HG03439 (cell line): ENCODE results near the gene COL23A1.
"Not testable (repeated sequence)": the region's sequence is repeated elsewhere in the genome, so short reads cannot be mapped to it uniquely, and the experiment has no call there.

Source experiments
- ATAC-seq: cut with Tn5 transposase; IDR thresholded peaks from one replicate; pipeline ENCODE4 v1.9.1; 2021; ENCODE audit warnings: mild to moderate bottlenecking, moderate library complexity; ENCODE audit not compliant: unreplicated experiment

Gene COL23A1

DNA sequence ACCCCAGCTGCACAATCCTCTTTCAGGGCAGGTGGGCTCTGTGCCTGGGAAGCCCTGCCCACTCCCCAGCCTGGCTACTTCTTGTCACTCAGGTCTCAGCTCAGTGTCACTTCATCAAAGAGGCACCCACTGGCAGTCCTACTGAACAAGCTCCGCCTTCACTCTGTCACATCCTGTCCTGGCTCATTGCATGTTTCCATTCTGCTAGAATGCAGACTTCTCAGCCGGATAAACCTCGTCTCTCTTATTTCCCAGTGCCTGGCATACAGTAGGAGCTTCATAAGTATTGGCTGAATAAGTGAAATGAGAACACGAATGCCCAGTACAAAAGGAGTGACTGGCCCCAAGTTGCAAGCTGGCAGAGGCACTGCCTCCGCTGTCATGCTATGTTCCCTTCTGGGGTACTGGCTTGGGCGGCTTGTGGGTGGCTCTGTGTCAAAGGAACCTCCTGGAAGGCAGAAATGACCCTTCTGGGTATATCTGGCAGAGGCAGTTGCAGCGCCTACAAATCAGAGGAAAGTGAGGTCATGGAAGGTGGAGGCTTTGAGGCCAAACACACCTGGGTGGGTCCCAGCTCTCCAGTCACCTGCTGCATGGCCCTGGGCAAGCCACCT lies 259.3 kb downstream of the COL23A1 start:
- no peak for ATAC-seq

DNA sequence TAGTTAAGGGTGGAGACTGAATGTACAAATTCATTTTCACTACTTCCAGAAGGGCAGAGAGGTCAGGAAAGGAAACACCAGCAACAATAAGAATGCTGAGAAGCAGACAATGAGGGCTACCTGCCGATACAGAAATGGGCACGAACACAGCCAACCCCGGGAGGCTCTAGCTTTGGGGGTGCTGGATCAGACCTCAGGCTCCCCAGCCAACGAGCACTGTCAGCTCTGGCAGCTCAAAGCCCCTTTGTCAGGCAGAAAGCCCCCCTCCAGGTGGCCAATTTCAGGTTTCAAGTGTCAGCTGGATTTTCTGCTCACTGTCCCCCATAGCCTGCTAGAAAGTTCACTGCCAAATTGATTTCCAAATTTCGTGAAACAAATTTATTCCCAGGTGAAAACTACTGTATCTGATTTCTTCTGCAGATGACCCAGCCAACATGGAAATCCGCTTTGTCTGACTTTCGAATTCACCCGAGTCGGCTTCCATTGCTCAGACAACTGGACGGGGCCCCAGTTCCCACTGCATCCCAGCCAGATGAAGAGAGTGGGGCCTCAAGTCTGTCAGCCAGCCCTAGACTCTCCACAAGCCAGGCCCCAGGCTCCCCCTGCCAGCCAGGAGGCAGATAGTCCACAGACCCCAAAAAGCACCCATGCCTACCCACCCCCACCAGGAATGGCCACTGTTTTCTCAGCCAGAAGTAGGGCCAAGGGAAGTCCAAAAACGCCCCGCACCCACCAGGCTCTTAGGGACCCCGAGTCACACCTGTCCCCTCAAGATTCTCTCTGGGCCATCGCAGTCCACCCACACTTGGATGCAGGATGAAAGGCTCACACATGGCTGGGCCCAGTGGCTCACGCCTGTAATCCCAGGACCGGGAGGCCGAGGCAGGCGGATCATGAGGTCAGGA lies 261.1 kb downstream of the COL23A1 start:
- no peak for ATAC-seq

DNA sequence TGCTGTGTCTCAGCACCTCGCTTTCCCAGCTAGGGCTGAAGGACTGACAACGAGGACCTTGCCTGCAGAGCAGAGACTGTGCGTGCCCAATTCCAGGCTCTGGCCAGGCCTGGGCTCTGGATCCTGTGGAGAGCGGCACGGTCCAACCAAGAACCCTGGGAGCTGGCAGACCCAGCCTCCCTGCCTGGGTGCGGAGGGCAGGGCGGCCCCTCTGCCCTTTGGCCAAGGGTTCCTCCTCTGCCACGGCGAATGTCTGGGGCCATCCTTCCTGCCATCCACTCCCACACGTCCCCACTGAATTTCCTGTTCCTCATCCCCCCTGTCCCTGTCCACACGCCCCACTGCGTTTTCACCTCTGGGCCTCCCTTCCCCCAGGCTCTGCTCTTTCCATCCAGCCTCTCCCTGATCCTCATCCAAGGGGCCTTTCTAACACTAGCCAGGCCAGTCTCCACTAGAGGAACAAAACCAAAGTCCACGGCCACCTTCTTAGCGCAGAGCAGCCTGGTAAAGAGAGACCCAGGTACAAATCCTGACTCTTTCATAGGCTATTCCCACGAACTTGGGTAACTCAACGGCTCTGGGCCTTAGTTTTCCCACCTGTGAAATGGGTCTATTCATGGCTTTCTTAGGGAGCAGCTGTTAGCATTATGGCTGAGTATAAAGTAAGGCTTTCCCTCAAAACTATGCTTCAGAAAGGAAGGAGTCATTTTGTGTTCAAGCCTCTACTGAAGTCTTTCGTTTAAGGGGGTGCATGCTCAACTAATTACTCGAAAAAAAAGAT lies 262.1 kb downstream of the COL23A1 start:
- ATAC-seq: no peak

DNA sequence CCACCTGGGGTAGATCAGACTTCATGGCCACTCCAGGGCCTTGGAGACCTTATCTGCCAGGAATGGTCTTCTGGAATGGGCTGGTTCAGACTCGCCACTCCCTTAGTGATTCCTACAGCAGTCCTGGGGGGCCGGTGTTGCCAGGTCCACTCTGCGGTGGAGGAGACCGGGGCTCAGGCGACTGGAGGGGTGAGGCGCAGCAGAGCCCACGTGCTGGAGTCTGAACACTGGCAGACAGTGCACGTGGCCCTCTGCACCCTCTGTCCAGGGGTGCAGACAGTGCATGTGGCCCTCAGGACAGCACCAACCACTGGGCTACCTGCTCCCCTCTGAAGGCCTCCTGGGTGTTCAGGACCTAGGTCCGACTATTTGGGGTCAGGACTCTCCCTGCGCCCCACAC lies 262.7 kb downstream of the COL23A1 start:
- no peak for ATAC-seq

DNA sequence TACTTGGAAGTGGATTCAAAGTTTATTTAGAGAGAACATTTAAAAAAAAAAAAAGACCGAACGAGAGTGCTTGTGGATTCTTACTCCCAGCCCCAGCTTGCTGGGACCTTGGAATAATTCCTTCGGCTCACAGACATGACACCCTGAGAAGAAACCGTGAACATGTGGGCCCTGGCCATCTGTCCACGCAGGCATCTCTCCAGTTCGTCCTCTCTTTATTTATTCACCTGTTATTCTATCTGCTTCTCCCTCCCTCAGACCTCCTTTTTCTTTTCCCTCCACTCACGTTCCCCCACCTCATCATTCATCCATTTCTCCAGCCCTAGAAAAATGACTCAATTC lies 263.8 kb downstream of the COL23A1 start:
- no peak for ATAC-seq

DNA sequence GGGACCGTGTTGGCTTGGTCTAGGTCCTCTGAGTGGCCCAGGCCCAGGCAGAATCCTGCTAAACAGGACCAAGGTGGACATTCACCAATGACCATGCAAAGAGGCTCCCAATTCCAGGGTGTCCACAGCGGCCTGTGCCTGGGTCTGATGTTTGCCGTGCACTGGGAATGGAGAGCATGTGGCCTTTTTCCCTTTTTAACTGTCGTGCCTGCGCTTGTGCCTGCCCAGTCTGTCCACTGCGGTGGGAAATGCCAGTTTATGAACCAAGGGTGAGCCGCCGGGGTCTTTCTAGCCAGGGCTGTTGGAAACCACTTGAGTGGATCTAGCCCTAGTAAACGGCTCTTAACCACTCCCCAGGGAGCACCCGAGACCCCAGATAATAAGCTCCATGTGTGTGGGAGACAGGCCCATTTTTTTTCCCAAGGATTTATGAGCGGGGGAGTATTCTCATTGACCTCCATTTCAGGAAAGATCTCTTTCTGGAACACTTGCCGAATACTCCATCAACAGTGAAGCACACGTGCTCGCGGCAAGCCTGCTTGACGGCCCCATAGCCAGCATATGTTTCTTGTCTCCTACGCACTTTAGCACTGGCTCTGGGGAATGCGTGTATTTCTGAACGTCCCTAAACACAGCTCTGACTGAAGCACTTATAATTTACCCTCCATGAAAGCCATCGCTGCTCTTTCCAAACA lies 264.4 kb downstream of the COL23A1 start:
- no peak for ATAC-seq

DNA sequence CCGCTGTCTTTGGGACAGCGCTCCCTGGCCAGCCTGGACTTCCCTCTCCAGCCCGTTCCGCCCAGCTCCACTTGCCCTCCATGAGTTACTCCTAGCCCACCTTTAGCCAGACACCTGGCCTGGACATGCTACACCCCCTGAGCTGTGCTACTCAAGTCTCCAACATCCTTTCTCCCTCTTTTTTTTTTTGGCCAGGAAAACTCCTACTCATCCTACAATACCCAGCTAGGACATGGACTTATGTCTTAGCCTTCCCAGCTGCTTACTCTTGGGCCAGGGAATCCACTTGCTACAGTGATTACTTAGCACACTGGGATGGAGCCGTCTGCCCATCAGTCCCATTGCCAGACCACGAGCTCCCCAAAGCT lies 264.9 kb downstream of the COL23A1 start:
- ATAC-seq: no peak

DNA sequence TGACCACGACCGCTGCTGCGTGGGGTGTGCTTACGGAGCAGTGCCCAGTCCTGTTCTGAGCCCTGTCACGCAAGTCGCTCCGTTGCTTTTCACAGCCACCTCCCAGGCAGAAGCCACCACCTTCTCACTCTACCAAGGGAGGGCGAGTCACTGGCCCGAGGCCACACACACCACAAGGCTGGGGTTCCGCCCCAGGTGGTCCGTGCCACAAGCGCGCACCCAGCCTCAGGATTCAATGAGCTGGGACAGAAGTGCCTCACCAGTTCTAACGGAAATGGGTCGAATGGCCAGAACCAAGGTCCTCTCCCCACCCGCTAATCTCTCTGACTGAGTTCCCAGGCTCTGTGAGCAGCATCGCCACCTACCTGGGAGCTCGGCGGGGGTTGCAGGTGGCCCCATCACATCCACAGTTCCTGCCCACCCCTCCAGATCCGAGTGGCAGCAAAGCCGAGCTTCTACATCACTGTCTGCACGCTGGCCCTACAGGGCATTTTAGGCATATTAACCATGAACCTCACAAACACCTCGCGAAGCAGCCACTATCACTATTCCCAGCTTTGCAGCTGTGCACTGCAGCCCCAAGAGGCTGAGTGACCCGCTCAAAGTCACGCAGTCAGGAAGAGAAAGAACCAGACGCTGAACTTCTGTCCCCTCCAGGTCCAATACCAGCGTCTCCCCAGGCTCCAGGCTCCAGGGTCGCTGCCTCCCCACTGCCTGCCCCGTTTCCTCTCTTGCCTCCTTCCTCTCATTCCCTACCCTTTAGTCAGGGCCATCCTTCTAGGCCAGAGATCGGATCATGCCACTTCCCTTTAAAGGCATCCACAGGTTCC lies 265.5 kb downstream of the COL23A1 start:
- ATAC-seq: peak; percentile 79

DNA sequence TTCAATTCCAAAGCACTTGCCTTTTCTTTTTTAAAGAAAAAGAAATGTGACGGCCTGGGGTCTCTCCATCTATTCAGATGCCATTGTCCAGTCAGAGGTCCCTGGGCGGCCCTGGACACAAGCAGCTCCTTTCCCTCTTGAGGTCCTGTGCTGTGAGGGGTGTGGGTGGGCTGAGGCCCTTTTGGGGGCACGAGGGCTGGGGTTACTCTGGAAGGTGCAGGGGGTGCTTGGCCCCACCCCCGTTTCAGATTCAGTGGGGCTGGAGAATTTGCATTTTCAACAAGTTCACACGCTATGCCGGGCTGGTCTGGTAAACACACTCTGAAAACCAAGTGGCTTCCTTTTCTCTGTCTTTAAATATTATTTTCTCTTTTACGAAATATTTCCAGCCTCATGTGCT lies 266.2 kb downstream of the COL23A1 start:
- peak; percentile 53 for ATAC-seq

DNA sequence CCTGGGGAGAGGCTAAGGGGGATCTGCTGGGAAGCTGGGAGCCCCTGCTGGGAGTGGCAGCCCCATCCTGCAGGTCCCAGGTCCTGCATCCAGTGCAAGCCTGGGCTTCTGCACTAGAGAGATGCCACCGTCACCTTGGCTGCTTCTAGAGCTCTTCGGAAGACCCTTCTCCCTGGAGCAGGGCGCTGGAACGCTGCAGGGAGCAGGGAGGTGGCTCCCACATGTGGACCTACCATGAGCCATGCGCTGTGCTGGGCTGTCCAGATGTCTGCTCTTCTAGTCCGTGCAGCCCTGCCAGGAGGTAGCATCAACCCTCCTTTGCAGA lies 266.7 kb downstream of the COL23A1 start:
- peak; percentile 10 for ATAC-seq

DNA sequence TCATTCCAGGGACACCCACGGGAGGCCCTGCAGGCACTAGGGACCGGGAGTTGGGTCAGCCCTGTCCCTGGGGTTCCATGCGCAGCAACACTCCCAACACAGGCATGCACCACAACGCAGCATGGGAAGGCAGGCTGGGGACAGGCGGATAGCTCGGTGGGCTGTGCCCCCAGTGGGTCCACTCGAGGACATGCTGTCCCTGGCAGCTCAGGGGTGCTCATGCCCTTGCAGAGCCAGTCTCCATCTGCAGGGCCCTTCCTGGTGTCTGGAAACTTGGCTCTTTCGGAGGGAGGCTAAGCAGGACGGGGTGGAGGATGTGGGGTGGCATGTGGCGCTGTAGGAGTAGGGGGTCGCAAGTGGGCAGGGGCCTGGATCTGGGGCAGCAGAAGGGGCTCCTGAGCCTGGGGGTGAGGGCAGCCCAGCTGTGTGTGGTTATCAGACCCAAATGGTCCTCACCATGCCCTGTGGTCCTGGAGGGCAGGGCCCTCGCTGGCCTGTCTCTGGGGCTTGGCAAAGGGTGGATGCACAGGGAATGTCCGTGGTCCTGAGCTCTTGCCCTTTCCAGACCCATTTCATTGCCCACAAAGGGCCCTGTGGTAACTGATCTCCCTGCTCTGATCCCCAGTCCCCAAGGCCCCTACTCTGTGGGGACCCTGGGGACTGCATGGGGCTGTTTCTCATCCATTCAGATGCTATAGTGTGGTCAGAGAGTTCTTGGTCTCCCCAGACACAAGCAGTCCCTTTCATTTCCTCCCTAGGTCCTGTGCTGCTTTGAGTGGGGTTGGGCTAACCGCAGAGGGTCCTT lies 267.3 kb downstream of the COL23A1 start:
- peak; percentile 26 for ATAC-seq

DNA sequence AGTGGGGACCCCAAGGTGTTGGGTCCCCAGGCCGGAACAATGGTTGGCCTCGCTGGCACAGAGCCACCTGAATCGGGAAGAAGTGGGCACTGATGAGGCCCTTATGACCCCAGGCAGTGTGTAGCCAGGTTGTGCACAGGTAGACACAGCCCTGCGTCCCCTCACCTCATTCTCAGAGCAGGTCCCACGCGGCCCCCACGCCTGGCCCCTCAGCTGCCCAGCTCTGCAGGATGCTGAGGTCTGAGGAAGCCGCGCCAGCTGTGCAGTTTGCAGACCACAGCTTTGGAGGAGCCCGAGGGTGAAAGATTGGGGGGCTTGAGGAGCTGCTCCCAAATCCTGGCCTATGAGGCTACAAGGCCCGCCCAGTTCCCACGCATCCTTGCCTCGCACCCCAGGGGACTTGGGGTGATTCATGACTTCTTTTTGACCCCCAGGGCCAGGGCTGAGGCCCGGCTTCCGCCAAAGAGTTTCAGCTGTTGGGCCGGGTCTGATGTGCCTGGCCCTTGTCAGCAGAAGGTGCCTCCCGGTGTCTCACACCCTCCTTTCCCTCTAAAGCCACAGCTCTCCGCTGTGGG lies 269.8 kb downstream of the COL23A1 start:
- ATAC-seq: no peak

DNA sequence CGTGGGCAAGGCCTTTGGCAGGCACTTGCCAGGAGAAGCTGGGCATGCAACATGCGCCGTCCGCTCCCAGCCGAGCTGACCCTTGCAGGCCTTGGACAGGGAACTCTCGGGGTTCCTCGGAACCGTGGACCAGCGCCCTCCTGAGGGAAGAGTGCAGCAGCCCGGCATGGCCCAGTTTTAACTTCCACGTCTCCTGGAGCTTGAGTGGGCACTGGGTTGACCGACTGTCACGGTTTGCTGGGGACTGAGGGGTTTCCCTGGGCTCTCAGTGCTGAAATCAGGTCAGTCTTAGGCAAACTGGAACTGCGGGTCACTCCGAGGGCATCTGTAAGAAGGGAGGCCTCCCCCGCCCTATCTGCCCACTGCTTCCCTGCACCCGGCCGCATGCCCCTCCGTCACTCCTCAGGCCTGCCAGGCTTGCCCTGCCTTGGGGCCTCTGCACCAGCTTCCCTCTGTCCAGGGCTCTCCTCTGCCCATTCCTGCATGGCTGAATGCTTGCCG lies 270.6 kb downstream of the COL23A1 start:
- no peak for ATAC-seq

DNA sequence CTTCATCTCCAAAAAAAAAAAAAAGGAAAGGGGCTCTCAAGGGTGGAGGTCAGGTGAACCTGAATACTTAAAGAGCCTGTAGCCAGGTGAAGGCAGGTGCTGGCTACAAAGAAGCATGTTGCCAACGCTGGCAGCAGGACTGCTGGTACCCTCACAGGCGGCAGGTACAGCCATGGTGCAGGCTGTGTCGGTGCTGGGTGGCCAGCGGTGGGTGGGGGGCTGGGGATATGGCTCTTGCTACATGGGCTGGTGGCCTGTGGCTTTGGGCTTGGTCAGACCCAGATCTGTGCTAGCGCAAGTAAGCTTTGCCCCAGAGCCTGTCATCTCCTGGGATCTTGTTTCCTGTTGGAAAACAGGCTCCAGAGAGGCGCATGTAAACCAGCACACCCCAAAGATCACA lies 271.3 kb downstream of the COL23A1 start:
- no peak for ATAC-seq

DNA sequence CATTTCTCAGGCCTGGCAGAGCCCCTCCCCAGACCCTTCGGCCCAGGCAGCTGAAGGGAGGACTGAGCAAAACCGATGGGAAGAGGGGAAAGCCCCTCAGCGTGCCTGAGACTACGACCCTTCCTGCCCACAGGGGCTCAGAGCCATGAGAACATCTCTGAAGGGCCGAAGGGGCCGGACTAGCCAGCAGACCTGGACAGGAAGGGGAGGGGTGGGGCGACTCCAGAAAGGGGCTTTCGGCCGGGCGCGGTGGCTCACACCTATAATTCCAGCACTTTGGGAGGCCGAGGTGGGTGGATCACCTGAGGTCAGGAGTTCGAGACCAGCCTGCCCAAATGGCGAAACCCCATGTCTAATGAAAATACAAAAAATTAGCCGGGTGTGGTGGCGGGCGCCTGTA lies 271.8 kb downstream of the COL23A1 start:
- ATAC-seq: no peak

DNA sequence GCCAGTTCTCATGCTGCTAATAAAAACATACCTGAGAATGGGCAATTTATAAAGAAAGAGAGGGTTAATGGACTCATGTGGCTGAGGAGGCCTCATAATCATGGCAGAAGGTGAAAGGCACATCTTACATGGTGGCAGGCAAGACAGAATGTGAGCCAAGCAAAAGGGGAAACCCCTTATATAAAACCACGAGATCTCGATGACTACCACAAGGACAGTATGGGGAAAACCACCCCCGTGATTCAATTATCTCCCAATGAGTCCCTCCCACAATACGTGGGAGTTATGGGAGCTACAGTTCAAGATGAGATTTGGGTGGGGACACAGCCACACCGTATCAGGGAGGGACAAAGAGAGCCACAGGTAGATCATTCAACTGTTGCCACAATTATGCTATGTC lies 272.5 kb downstream of the COL23A1 start:
- not testable (repeated sequence) for ATAC-seq

DNA sequence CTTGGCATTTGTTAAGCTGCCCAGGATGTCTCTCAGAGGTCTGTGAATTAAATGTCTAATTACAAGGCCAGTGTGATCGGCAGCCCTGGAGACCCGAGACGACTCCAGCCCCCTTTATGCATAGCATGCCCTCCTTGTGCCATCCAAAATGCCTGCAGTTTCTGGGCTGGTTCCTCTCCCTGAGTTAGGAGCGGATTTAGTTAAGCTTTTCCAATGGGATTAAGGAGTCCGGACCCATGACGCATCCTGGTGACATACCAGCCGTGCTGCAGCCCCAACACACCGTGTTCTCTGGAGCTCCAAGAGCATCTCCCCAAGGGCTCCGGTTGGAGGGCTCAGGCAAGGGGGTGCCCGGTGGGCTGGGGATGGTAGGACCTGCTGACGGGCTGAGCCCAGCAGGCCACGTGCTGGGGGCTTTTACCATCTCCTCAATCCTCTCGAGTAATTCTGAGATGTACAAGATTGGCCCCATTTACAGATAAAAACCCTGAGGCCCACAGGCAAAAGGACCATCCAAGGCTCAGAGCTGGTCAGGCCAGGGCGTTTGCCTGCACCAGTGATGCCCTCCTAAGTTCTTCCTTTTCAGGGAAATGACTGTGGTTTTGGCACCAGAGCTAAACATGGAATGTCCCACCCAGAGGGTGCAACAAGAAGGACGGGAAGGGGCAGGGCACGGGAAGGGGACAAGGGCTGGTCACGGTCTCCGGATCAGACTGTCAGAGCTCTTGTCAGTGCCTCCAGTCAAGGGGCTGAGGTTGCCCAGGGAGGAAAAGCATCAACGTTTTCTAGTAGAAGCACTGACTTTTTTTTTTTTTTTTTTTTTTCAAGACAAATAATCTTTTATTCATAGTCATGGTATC lies 275.0 kb downstream of the COL23A1 start:
- ATAC-seq: no peak

DNA sequence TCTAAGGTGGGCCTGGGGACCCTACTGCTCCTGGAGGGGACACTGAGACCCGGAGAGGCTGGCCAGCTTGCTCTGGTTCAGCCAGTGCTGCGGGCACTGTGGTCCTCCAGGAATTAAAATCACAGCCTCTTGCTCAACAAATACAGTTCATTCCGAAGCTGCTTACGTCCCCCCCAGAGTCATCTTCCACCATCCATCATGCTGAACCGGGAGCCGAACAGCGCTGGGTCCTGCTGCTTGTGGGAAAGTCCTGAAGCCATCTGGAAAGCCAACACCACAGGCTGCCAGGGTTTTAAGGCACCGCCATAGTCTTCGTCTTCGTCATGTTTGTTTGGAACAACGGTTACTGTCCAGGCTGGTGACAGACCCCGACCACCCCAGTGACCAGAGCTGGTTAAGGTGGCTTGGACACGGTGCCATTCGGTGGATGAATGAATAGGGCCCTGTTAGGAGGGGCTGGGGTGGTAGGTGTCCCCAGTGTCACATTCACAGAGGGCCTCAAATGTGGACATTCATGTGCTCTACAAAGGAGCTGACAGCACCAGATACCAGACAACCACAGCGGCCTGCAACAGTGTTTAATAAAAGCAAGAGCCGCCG lies 276.0 kb downstream of the COL23A1 start:
- ATAC-seq: no peak
